GM23338 (cell line): Measurements from ENCODE around the gene ME3. TPM values are rescaled to one million over a fixed set of nuclear protein-coding genes. Genes with fewer than 3 reads are reported as not detected.

Experiments
- ATAC-seq: fragments of 200-7000 bp; cut with Tn5 transposase; 3 replicates; pipeline ENCODE4 v1.9.1; 2020
- DNase-seq: peaks from one replicate; pipeline ENCODE4 v3.0.0-alpha.2; 2015; ENCODE audit warnings: low spot score
- H2AFZ ChIP-seq: fragments of 200-600 bp; sonication (generic); 2 replicates; pipeline ENCODE4 v1.8.0; 2016; ENCODE audit warnings: antibody characterized with exemption, mild to moderate bottlenecking, moderate library complexity
- H3F3A ChIP-seq: fragments of 200-600 bp; sonication (generic); replicated peaks from 2 replicates; pipeline ENCODE4 v1.8.0; 2017; ENCODE audit warnings: antibody characterized with exemption, mixed run types, low read depth
- H3K27ac ChIP-seq: fragments of 200-600 bp; sonication (generic); 2 replicates; pipeline ENCODE4 v1.6.1; 2016; ENCODE audit warnings: low read depth
- H3K27me3 ChIP-seq: fragments of 200-600 bp; sonication (generic); 2 replicates; pipeline ENCODE4 v1.8.0; 2016; ENCODE audit warnings: mild to moderate bottlenecking, mixed run types, moderate library complexity; ENCODE audit not compliant: insufficient read depth
- H3K36me3 ChIP-seq: fragments of 200-600 bp; sonication (generic); 2 replicates; pipeline ENCODE4 v1.8.0; 2016; ENCODE audit warnings: mild to moderate bottlenecking; ENCODE audit not compliant: insufficient read depth
- H3K4me1 ChIP-seq: fragments of 200-600 bp; sonication (generic); 2 replicates; pipeline ENCODE4 v1.8.0; 2016; ENCODE audit warnings: mild to moderate bottlenecking, moderate library complexity; ENCODE audit not compliant: insufficient read depth
- H3K4me2 ChIP-seq: fragments of 200-600 bp; sonication (generic); 2 replicates; pipeline ENCODE4 v1.7.1; 2017; ENCODE audit warnings: mixed run types
- H3K4me3 ChIP-seq: fragments of 200-600 bp; sonication (generic); 2 replicates; pipeline ENCODE4 v1.6.1; 2016; ENCODE audit warnings: mixed run types
- H3K79me2 ChIP-seq: fragments of 200-600 bp; sonication (generic); replicated peaks from 2 replicates; pipeline ENCODE4 v1.8.0; 2017; ENCODE audit warnings: mild to moderate bottlenecking; ENCODE audit not compliant: insufficient read depth
- H3K9me2 ChIP-seq: fragments of 200-600 bp; sonication (generic); 2 replicates; pipeline ENCODE4 v1.8.0; 2017; ENCODE audit not compliant: insufficient read depth
- H4K20me1 ChIP-seq: fragments of 200-600 bp; sonication (generic); replicated peaks from 2 replicates; pipeline ENCODE4 v1.8.0; 2017; ENCODE audit warnings: mild to moderate bottlenecking; ENCODE audit not compliant: insufficient read depth
- H3K27ac Mint-ChIP-seq: 2 replicates; pipeline ENCODE4 v1.8.0; 2020; ENCODE audit warnings: inconsistent platforms, mild to moderate bottlenecking, moderate library complexity, mixed read lengths
- H3K27me3 Mint-ChIP-seq: 3 replicates; pipeline ENCODE4 v1.8.0; 2022; ENCODE audit warnings: low read depth, mild to moderate bottlenecking, moderate library complexity, mixed read lengths, inconsistent platforms; ENCODE audit not compliant: insufficient read depth, poor library complexity
- H3K36me3 Mint-ChIP-seq: 3 replicates; pipeline ENCODE4 v1.8.0; 2021; ENCODE audit warnings: low read depth, mild to moderate bottlenecking, inconsistent platforms, moderate library complexity, mixed read lengths
- H3K4me1 Mint-ChIP-seq: 3 replicates; pipeline ENCODE4 v1.8.0; 2020; ENCODE audit warnings: mild to moderate bottlenecking, inconsistent platforms, mixed read lengths
- H3K4me3 Mint-ChIP-seq: 3 replicates; pipeline ENCODE4 v1.8.0; 2021; ENCODE audit warnings: moderate library complexity, mild to moderate bottlenecking, inconsistent platforms, mixed read lengths
- H3K9me3 Mint-ChIP-seq: 3 replicates; pipeline ENCODE4 v1.8.0; 2020; ENCODE audit warnings: moderate library complexity, mild to moderate bottlenecking, inconsistent platforms, mixed read lengths
- CREB1 ChIP-seq: fragments of 250-450 bp; sonication (Bioruptor Pico); IDR thresholded peaks from 2 replicates; pipeline ENCODE4 v1.5.0; 2020; ENCODE audit warnings: low read depth, mild to moderate bottlenecking, moderate library complexity
- EZH2 ChIP-seq: fragments of 200-600 bp; sonication (generic); IDR thresholded peaks from one replicate; pipeline ENCODE4 v1.8.0; 2017; ENCODE audit warnings: antibody characterized with exemption, mild to moderate bottlenecking, low read depth; ENCODE audit not compliant: unreplicated experiment
- EZH2phosphoT487 ChIP-seq: fragments of 200-600 bp; sonication (generic); IDR thresholded peaks from one replicate; pipeline ENCODE4 v1.8.1; 2018; ENCODE audit warnings: antibody characterized with exemption; ENCODE audit not compliant: unreplicated experiment
- JUNB ChIP-seq: IDR thresholded peaks from one replicate; pipeline ENCODE4 v1.6.1; 2016; ENCODE audit warnings: antibody characterized with exemption; ENCODE audit not compliant: unreplicated experiment
- NANOG ChIP-seq: IDR thresholded peaks from 2 replicates; pipeline ENCODE4 v1.6.1; 2016; ENCODE audit warnings: antibody characterized with exemption, borderline replicate concordance
- POLR2AphosphoS5 ChIP-seq: IDR thresholded peaks from 2 replicates; pipeline ENCODE4 v1.6.1; 2016; ENCODE audit warnings: antibody characterized with exemption, low read depth
- STAT1 ChIP-seq: IDR thresholded peaks from one replicate; pipeline ENCODE4 v1.6.1; 2016; ENCODE audit warnings: antibody characterized with exemption; ENCODE audit not compliant: unreplicated experiment
- ZNF114 ChIP-seq: fragments of 250-450 bp; sonication (Bioruptor Pico); IDR thresholded peaks from 2 replicates; pipeline ENCODE4 v1.5.0; 2020; ENCODE audit warnings: mild to moderate bottlenecking, moderate library complexity
- ZNF331 ChIP-seq: fragments of 250-450 bp; sonication (Bioruptor Pico); IDR thresholded peaks from 2 replicates; pipeline ENCODE4 v1.5.0; 2020; ENCODE audit warnings: low read depth, mild to moderate bottlenecking, moderate library complexity
- polyA plus RNA-seq: library from polyadenylated mRNA; unstranded; fragments of >200 nt; fragmentation: Nextera tagmentation; extraction: Ambion mirVana; gene quantifications from 2 replicates; pipeline ENCODE4 v1.2.1, GENCODE V29; 2016
- total RNA-seq: library from RNA; depleted of rRNA; stranded (reverse); fragments of >200 nt; shearing (Covaris generic); gene quantifications from 2 replicates; pipeline ENCODE4 v1.2.3, GENCODE V29; 2014
- TF ChIP-seq, protein P1 (sequence below): IDR thresholded peaks from one replicate; pipeline ENCODE4 v1.6.1; 2018; ENCODE audit warnings: antibody characterized with exemption; ENCODE audit not compliant: unreplicated experiment
- TF ChIP-seq, protein P2 (sequence below): IDR thresholded peaks from 2 replicates; pipeline ENCODE4 v1.6.1; 2016; ENCODE audit warnings: antibody characterized with exemption
- TF ChIP-seq, protein P3 (sequence below), 2 experiments: fragments of 200-600 bp in 1 of 2; sonication (generic) in 1 of 2; conservative IDR thresholded peaks; 2 replicates each; pipeline versions ENCODE4 v1.5.1 to v1.6.1; 2016 to 2017; ENCODE audit warnings: antibody characterized with exemption in 2 of 2, low read depth in 2 of 2, mild to moderate bottlenecking in 2 of 2, moderate library complexity in 1 of 2

The ME3 gene
- total and polyA plus RNA-seq, 2 experiments from 2014 or later: 1.3 to 4.0 TPM

DNA sequence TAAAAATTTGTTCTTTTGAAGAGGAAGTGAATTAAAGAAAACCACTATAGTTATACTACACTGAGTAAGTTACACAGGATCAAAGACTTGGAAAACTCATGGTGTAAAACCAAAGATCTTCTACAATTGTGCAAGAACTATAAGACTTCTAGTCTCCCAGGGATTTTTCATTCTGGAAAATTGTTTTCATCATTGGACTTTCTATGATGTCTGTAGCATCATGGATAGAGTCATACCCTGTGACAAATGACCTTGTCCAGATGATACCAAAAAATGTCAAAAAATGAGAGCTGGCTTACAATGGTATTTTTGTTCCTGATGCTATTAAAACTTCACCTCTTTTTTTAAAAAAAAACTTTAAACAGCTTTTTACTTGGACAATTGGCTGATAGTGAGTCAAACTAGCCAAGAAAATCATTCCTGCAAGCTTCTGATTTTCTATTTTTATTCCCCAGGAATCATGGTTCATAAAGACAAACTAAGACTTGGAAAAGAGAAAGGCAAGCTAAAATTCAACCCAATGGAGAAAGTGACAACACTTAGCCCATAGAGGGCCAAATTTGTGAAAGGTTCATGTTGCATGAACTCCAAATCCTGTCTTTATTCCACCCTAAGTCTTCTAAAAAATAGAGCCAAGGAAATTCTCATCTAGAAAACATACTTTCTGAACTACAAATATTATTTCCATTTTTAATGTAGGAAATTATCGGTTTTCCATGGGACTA, 30.7 kb downstream of the ME3 start:
- Mint-ChIP-seq H3K36me3 (no peaks in the 10 kb centered on the region), H3K27ac (no peak overlapping the region), H3K9me3 (peaks cover 5% of the 10 kb centered on the region; the same call in 2 of the 3 replicates), H3K4me3 (no peak overlapping the region), H3K4me1 (peaks cover 3% of the 10 kb centered on the region; the same call in 2 of the 3 replicates), H3K27me3 (no peaks in the 10 kb centered on the region)
- Histone ChIP-seq H3K36me3 (no peaks in the 10 kb centered on the region), H3K79me2 (no peaks in the 10 kb centered on the region), H2AFZ (no peak overlapping the region), H3K27ac (no peak overlapping the region), H3K4me1 (no peaks in the 10 kb centered on the region), H3K27me3 (no peaks in the 10 kb centered on the region), H3K4me3 (no peak overlapping the region), H4K20me1 (no peaks in the 10 kb centered on the region), H3K9me2 (peaks cover 6% of the 10 kb centered on the region; the same call in 1 of the 2 replicates), H3K4me2 (no peak overlapping the region), H3F3A (no peaks in the 10 kb centered on the region)
- DNase-seq: no peak
- no peak for TF ChIP-seq ZNF114
- no peak for TF ChIP-seq EZH2phosphoT487
- no peak for ATAC-seq

DNA sequence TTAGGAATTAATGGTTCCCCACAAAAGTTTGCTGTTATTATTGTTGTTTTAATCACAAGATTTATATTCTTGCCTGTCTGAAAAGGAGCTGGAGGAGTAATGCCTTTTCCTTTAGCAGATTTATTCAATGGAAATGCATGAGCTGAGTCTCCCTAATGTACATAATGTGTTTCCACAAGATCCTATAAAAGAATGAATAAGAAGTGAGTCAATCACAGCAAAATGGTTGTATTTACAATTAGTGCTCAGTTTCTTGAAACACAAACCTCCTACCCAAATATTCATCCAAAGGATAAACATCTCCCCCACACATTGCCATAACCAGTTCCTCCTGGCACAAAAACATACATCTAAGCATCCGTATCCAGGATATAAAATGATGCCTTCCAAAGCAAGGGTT, 33.3 kb downstream of the ME3 start:
- Mint-ChIP-seq H3K36me3 (no peaks in the 10 kb centered on the region), H3K4me1 (peaks cover 3% of the 10 kb centered on the region; the same call in 2 of the 3 replicates), H3K4me3 (no peak overlapping the region), H3K27me3 (no peaks in the 10 kb centered on the region), H3K27ac (no peak overlapping the region), H3K9me3 (no peaks in the 10 kb centered on the region)
- H3K4me1 ChIP-seq: no peaks in the 10 kb centered on the region
- H3K79me2 ChIP-seq: no peaks in the 10 kb centered on the region
- H3K27ac ChIP-seq: no peak overlapping the region
- no peak overlapping the region for H3K4me2 ChIP-seq
- no peak overlapping the region for H2AFZ ChIP-seq
- no peaks in the 10 kb centered on the region for H3K27me3 ChIP-seq
- H3K4me3 ChIP-seq: no peak overlapping the region
- no peaks in the 10 kb centered on the region for H3K36me3 ChIP-seq
- ATAC-seq (no peak), DNase-seq (no peak)
- no peaks in the 10 kb centered on the region for H4K20me1 ChIP-seq
- H3F3A ChIP-seq: no peaks in the 10 kb centered on the region
- H3K9me2 ChIP-seq: peaks cover 4% of the 10 kb centered on the region; the same call in 1 of the 2 replicates
- TF ChIP-seq CREB1 (CRISPR knock-in tag): no peak
- TF ChIP-seq STAT1: no peak
- TF ChIP-seq, protein P1, sequence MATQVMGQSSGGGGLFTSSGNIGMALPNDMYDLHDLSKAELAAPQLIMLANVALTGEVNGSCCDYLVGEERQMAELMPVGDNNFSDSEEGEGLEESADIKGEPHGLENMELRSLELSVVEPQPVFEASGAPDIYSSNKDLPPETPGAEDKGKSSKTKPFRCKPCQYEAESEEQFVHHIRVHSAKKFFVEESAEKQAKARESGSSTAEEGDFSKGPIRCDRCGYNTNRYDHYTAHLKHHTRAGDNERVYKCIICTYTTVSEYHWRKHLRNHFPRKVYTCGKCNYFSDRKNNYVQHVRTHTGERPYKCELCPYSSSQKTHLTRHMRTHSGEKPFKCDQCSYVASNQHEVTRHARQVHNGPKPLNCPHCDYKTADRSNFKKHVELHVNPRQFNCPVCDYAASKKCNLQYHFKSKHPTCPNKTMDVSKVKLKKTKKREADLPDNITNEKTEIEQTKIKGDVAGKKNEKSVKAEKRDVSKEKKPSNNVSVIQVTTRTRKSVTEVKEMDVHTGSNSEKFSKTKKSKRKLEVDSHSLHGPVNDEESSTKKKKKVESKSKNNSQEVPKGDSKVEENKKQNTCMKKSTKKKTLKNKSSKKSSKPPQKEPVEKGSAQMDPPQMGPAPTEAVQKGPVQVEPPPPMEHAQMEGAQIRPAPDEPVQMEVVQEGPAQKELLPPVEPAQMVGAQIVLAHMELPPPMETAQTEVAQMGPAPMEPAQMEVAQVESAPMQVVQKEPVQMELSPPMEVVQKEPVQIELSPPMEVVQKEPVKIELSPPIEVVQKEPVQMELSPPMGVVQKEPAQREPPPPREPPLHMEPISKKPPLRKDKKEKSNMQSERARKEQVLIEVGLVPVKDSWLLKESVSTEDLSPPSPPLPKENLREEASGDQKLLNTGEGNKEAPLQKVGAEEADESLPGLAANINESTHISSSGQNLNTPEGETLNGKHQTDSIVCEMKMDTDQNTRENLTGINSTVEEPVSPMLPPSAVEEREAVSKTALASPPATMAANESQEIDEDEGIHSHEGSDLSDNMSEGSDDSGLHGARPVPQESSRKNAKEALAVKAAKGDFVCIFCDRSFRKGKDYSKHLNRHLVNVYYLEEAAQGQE: no peak
- TF ChIP-seq ZNF114: no peak
- no peak for TF ChIP-seq JUNB
- TF ChIP-seq ZNF331 (CRISPR knock-in tag): no peak
- TF ChIP-seq, protein P2, sequence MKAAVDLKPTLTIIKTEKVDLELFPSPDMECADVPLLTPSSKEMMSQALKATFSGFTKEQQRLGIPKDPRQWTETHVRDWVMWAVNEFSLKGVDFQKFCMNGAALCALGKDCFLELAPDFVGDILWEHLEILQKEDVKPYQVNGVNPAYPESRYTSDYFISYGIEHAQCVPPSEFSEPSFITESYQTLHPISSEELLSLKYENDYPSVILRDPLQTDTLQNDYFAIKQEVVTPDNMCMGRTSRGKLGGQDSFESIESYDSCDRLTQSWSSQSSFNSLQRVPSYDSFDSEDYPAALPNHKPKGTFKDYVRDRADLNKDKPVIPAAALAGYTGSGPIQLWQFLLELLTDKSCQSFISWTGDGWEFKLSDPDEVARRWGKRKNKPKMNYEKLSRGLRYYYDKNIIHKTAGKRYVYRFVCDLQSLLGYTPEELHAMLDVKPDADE: no peak
- no peak for TF ChIP-seq POLR2AphosphoS5
- TF ChIP-seq EZH2phosphoT487: no peak
- no peak for TF ChIP-seq EZH2
- TF ChIP-seq NANOG: no peak
- TF ChIP-seq, protein P3, sequence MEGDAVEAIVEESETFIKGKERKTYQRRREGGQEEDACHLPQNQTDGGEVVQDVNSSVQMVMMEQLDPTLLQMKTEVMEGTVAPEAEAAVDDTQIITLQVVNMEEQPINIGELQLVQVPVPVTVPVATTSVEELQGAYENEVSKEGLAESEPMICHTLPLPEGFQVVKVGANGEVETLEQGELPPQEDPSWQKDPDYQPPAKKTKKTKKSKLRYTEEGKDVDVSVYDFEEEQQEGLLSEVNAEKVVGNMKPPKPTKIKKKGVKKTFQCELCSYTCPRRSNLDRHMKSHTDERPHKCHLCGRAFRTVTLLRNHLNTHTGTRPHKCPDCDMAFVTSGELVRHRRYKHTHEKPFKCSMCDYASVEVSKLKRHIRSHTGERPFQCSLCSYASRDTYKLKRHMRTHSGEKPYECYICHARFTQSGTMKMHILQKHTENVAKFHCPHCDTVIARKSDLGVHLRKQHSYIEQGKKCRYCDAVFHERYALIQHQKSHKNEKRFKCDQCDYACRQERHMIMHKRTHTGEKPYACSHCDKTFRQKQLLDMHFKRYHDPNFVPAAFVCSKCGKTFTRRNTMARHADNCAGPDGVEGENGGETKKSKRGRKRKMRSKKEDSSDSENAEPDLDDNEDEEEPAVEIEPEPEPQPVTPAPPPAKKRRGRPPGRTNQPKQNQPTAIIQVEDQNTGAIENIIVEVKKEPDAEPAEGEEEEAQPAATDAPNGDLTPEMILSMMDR (conservative IDR thresholded peaks at IDR 0.05; ENCODE audit: low read depth in 2 of 2): no peak
